ENCODE results near the gene ADCY4. TPM values are rescaled to one million over a fixed set of nuclear protein-coding genes. Genes with fewer than 3 reads are reported as not detected.

The ADCY4 gene
- total and polyA plus RNA-seq, 2 of the 13 experiments (the other 11 are each of a cell fraction or from before 2014, with no cell fraction given): 0.03 TPM; not detected in 1

DNA sequence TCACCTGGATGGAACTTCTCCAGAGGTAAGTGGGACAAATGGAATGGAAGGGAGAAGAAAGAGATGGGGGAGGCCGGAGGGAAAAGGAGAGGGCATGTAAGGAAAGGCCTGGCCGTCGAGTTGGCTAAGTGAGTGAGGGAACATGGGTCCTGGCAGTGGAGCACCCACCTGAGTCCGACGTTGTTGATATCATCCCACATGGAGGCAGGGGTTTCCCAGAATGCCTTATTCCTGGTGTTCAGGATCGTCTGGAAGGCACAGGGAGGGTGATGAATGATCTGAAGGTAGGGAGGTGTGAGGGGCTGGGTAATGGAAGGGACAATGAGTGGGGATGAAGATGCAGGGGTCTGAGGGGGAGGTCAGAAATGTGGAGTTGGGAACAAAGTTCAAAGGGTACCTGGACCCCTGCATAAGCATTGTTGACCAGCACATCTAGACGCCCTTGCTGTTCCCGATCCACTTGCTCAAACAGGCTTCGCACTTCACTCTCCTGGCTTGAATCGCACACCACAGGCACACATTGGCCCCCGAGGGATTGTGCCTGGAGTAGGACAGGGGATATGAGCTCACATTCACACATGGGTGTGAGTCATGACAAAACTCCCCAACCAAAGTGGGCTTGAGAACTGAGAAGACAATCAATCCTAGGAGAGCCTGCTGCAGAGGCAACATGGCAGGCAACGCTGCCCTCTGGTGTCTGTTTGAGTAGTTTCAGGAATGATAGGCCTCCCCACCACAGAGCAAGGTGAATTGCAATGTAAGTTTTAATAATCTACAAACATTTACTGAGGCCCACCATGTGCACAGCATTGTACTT lies 38.3 kb downstream of the ADCY4 start:
- POLR2A ChIA-PET: interaction anchor here (0.8 to 24.7 kb wide), 11 partner anchors 14 to 182 kb away, joined by 3 to 850 read pairs (median 13); partner anchors contain the start of genes CHMP4A, CIDEB, DCAF11 and EMC9
- 79% methylated on average over 12 of the region's 12 CpGs for WGBS (ENCODE audit: low lambda C conversion rate)
- Histone ChIP-seq H2AFZ (ENCODE audit: low read length) (no peak overlapping the region), H3K4me2 (ENCODE audit: low read depth, low read length) (peak overlapping the region; percentile 34), H3K9me3 (ENCODE audit: low read length) (no peaks in the 10 kb centered on the region), H4K20me1 (ENCODE audit: insufficient read depth, low read length) (0 out of 2 replicates have a peak, but pooled peaks cover 4% of the 10 kb centered on the region), H3K9ac (ENCODE audit: insufficient read depth, low read depth, low read length) (no peak overlapping the region), H3K79me2 (ENCODE audit: insufficient read depth, low read length) (peaks cover 35% of the 10 kb centered on the region), H3K4me1 (ENCODE audit: insufficient read depth, low read length) (peaks cover 47% of the 10 kb centered on the region), H3K4me3 (replicated peaks in 1 of 3; ENCODE audit: insufficient read depth in 1 of 3, low read depth in 2 of 3, low read length in 3 of 3) (no peak overlapping the region; a peak in 1 of 6 replicates), H3K27me3 (ENCODE audit: control insufficient read depth in 1 of 2, insufficient read depth in 2 of 2, low read length in 2 of 2) (no peaks in the 10 kb centered on the region; a peak in 1 of 5 replicates), H3K36me3 (replicated peaks in 1 of 2; ENCODE audit: control insufficient read depth in 1 of 2, insufficient read depth in 2 of 2, low read length in 2 of 2) (peaks cover 29 to 48% of the 10 kb centered on the region in 2 experiments), H3K27ac (ENCODE audit: extremely low read length, insufficient read depth, low read length) (peak overlapping the region; percentile 2)
- FAIRE-seq: peak; percentile 78
- BruUV-seq (replicated peaks): no TSS peak
- DNase-seq (ENCODE audit: low spot score): peak; percentile 90
- CTCF ChIA-PET (ENCODE audit: low intra/inter-chr PET ratio, low total read pairs): interaction anchor here (1.0 to 5.7 kb wide), 13 partner anchors 9 to 283 kb away, joined by 3 to 217 read pairs (median 9); partner anchors contain the start of genes CHMP4A, CIDEB, LTB4R2 and MDP1
- intact Hi-C loops (cut with micrococcal nuclease; ENCODE audit: unreplicated experiment) (loop anchor here (1.0 to 10.0 kb wide), 7 partner anchors 25 to 992 kb away; partner anchors contain the start of genes BCL2L2, MDP1, PPP1R3E and RABGGTA), in situ Hi-C loops (cut with HindIII; ENCODE audit: extremely low pct_ligation_motif_present, low pct_unique_long_range_greater_than_20kb) (loop anchor here (5.0 kb wide), 1 partner anchor 54 kb away; the partner anchor contains the start of gene TINF2)
- ATAC-seq: peak; percentile 59
- TF ChIP-seq, protein P1, sequence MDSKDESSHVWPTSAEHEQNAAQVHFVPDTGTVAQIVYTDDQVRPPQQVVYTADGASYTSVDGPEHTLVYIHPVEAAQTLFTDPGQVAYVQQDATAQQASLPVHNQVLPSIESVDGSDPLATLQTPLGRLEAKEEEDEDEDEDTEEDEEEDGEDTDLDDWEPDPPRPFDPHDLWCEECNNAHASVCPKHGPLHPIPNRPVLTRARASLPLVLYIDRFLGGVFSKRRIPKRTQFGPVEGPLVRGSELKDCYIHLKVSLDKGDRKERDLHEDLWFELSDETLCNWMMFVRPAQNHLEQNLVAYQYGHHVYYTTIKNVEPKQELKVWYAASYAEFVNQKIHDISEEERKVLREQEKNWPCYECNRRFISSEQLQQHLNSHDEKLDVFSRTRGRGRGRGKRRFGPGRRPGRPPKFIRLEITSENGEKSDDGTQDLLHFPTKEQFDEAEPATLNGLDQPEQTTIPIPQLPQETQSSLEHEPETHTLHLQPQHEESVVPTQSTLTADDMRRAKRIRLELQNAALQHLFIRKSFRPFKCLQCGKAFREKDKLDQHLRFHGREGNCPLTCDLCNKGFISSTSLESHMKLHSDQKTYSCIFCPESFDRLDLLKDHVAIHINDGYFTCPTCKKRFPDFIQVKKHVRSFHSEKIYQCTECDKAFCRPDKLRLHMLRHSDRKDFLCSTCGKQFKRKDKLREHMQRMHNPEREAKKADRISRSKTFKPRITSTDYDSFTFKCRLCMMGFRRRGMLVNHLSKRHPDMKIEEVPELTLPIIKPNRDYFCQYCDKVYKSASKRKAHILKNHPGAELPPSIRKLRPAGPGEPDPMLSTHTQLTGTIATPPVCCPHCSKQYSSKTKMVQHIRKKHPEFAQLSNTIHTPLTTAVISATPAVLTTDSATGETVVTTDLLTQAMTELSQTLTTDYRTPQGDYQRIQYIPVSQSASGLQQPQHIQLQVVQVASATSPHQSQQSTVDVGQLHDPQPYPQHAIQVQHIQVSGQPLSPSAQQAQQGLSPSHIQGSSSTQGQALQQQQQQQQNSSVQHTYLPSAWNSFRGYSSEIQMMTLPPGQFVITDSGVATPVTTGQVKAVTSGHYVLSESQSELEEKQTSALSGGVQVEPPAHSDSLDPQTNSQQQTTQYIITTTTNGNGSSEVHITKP (CRISPR knock-in tag; IDR thresholded peaks at IDR 0.05; ENCODE audit: low read depth): no peak; the same call in 1 of the 2 replicates
- no peak for TF ChIP-seq ZSCAN31 (CRISPR knock-in tag; IDR thresholded peaks at IDR 0.05; ENCODE audit: low read depth)
- no peak for TF ChIP-seq CENPX (CRISPR knock-in tag; IDR thresholded peaks at IDR 0.05)
- TF ChIP-seq, protein P2, sequence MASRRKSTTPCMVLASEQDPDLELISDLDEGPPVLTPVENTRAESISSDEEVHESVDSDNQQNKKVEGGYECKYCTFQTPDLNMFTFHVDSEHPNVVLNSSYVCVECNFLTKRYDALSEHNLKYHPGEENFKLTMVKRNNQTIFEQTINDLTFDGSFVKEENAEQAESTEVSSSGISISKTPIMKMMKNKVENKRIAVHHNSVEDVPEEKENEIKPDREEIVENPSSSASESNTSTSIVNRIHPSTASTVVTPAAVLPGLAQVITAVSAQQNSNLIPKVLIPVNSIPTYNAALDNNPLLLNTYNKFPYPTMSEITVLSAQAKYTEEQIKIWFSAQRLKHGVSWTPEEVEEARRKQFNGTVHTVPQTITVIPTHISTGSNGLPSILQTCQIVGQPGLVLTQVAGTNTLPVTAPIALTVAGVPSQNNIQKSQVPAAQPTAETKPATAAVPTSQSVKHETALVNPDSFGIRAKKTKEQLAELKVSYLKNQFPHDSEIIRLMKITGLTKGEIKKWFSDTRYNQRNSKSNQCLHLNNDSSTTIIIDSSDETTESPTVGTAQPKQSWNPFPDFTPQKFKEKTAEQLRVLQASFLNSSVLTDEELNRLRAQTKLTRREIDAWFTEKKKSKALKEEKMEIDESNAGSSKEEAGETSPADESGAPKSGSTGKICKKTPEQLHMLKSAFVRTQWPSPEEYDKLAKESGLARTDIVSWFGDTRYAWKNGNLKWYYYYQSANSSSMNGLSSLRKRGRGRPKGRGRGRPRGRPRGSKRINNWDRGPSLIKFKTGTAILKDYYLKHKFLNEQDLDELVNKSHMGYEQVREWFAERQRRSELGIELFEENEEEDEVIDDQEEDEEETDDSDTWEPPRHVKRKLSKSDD (CRISPR knock-in tag; IDR thresholded peaks at IDR 0.05; ENCODE audit: low read depth): 0 out of 2 replicates have a peak, but pooled peaks have one; percentile 22
- no peak for TF ChIP-seq ZNF761 (CRISPR knock-in tag; conservative IDR thresholded peaks at IDR 0.05)
- no peak for TF ChIP-seq ZNF234 (CRISPR knock-in tag; conservative IDR thresholded peaks at IDR 0.05)
- no peak for TF ChIP-seq FOXM1 (CRISPR knock-in tag; IDR thresholded peaks at IDR 0.05)
- no peak for TF ChIP-seq ZNF773 (CRISPR knock-in tag; IDR thresholded peaks at IDR 0.05; ENCODE audit: borderline replicate concordance)
- TF ChIP-seq KDM4B (CRISPR knock-in tag; IDR thresholded peaks at IDR 0.05): peak; percentile 62
- TF ChIP-seq SOX5 (CRISPR knock-in tag; IDR thresholded peaks at IDR 0.05; ENCODE audit: borderline replicate concordance): 0 out of 2 replicates have a peak, but pooled peaks have one; percentile 16
- TF ChIP-seq TBL1XR1 (IDR thresholded peaks at IDR 0.05; ENCODE audit: borderline replicate concordance, low read length, partially characterized antibody): peak; percentile 11
- TF ChIP-seq ZBTB7A (CRISPR knock-in tag; IDR thresholded peaks at IDR 0.05): no peak
- TF ChIP-seq MED1 (CRISPR knock-in tag; IDR thresholded peaks at IDR 0.05): no peak

Measured in HepG2 (cell line).